Stimulated activated CD8-positive, alpha-beta memory T cell treated with anti-CD3 and anti-CD28 coated beads, Interleukin-15, amount 100 ng/mL, for 48 hours (primary cell): ENCODE measurements around the gene RARS1.
A peak's percentile ranks its signal among the peaks of the same experiment; 100 is the strongest.

Experiments
- DNase-seq, 2 donors: peaks; one replicate each; pipeline ENCODE4 v3.0.0-alpha.2; 2020; ENCODE audit warnings: low read depth in 2 of 2

RARS1 gene

DNA sequence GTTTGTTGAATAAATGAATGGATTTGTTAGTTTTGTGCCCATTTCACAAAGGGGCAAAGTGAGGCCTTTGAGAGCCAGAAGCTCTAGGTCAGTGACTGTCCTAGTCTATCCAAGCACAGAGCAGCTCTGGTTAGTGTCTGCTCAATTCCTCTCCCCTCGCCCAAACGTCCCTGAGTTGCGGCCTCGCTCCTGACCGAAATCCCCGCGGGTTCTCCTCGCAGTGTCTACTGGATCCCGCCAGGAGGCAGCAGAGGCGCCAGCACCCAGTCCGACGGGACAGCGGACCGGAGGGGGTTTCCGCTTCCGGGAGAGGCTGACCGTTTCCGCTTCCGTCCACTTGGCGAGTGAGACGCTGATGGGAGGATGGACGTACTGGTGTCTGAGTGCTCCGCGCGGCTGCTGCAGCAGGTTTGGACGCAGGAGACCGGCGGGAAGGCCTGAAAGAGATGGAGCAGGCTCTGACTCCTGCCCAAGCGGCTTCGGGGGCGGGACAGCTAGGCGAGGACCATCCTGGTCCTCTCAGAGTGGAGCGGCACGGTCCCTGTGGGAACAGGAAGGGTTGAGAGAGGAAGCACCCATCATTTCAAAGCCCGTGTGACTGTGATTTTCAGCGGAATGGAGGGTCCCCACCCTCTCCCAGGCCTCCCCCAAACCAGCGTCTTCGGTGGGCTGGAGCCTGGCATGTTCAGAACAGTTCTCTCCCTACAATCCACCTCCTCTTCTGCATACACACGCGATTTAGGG is at the start of gene RARS1:
Gene RARS1 (plus strand): TSS at position 336 of the 744 bp plus-strand sequence. CDS start 28 bp downstream, at position 364.
- DNase-seq = peak; percentile 85 to 87

DNA sequence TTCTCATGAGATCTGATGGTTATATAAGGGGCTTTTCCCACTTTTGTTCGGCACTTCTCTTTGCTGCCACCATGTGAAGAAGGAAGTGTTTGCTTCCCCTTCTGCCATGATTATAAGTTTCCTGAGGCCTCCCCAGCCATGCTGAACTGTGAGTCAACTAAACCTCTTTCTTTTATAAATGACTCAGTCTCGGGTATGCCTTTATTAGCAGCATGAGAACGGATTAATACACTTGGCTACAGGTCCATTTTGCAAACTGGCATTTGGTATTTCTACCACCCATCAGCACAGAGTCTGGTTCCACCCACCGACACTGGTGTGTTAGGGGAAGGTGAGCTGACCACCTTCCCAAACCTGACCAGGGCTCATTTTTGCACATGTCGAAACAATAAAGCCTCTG is 47.9 kb upstream of the RARS1 start:
- DNase-seq = no peak

DNA sequence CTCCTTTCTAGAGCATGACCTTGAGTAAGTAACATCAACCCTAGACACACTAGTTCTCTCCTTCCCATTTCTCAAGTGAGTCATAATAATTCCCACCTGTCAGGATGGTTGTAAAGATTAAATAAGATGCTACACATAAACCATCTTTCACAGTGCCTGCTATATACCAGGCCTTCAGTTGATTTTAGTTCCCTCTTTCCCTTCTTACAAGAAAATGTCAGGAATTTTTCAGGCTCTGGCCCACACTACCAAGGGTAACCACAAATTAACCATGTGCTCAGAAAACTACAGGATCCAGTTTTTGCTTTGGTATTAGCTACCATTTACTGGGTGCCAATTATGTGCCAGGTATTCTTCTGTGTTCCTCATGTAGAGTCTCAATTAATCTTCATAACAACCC is 42.7 kb upstream of the RARS1 start:
- no peak for DNase-seq

DNA sequence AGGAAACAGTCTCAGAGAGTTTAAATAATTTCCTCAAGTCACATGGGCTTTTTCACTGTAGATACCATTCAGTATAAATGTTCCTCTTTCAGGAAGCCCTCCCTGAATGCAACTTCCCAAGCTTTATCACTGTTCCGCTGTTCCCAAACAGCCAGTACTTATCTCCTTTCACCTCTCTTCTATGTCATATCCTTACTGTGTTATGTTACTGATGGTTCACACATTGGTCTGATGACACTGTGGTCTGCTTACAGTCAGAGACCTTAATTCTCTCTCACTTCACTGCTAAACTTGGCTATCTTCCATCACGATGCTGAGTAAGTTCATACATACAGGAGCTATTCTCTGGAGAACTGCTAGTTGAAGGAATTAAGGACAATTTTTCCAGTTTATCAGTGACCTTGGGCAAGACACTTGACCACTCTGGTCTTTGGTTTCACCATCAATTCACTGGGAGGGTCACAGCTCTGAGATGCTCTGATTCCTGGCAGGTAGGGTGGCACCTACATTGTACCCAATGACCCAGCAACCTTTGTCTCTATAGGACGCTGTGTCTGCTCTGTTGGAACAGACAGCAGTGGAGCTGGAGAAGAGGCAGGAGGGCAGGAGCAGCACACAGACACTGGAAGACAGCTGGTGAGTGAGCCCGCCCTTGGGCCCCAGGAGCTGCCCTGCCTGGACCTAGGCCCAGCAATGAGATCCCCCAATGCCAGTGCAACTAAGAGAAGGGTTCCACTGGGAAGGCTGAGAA is 42.1 kb upstream of the RARS1 start:
- no peak for DNase-seq

DNA sequence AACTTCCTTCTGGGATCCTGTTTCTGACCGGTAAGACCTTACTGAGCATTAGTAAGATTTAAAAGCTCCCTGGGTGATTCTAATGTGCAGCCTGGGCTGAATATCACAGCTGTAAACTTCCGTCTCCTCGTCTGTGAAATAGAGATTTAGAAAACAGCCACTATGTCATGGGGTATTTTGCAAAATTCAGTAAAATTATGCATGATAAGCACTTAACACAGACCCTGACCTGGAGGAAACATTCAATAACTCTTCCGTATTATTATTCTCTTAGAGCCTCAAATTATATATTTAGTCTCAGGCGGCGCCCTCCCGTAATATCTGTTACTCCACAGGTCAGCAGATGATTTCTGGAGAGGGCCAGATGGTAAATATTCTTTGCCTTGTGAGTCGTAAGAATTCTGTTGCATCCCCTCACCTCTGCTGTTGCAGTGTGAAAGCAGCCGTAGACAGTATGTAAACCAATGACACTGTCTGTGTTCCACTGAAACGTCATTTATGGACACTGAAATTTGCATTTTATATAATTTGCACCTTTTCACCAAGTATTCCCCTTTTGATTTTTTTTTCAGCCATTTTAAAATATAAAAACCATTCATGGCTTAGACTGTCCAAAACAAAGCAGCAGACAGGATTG is 39.2 kb upstream of the RARS1 start:
- no peak for DNase-seq

DNA sequence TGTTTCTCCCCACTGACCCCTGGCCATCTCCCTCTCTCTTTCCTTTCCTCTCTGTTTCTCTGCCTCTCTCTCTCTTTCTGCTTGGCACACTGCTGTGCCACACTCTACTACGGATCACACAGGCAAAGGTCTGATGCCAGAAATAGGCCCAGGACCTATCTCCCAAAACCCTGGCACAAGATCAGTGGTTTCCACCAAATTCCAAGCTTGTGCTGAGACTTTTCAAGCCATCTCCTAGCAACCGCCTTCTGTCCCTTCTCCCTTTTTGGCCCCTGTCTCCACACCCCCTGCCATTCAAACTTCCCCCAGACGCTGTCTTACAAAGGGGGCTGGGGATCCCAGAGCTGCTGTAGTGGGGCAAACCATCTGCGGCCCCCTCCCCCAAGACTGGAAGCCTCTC is 38.5 kb upstream of the RARS1 start:
- no peak for DNase-seq

DNA sequence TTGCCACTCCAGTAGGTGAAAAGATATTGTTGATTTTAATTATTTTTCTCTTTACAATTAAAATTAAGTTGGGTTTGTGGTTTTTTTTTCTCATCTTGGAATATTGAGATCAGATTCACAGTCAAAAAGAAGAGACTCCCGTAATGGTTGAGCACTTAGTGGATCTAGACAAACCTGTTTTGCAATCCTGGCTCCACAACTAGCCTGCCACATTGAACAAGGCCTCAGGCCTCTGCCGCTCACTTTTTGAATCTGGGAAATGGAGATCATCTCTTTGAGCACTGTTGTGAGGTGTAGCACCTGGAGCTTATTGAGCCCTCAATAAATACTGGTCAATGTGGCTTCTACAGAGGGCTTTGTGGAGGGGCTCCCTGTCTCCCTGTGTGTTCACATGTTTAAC is 37.1 kb upstream of the RARS1 start:
- no peak for DNase-seq

DNA sequence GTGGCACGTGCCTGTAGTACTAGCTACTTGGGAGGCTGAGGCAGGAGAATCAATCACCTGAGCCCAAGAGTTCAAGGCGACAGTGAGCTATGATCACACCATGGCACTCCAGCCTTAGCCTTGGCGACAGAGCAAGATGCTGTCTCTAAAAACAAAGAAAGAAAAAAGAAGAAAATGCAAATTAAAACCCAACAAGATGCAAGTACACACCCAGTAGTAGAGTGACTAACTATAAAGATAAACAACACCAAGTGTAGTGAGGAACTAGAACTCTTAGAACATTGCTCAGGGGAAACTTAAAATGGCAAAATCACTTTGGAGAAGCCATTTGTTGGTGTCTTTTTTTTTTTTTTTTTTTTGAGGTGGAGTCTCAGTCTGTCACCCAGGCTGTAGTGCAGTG is 34.7 kb upstream of the RARS1 start:
- DNase-seq = no peak

DNA sequence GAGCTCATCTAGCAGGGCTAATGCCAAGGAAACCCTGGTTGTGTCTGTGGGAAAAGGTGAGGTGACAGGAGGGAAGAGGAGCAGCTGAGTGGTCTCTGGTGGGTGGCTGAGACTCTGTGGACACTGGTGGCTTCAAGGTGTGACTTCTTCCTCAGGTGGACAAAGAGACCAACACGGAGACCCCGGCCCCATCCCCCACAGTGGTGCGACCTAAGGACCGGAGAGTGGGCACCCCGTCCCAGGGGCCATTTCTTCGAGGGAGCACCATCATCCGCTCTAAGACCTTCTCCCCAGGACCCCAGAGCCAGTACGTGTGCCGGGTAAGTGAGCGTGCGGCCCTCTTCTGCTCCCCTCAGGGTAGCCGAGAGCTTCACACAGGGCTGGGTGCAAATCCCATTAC is 31.1 kb upstream of the RARS1 start:
- no peak for DNase-seq

DNA sequence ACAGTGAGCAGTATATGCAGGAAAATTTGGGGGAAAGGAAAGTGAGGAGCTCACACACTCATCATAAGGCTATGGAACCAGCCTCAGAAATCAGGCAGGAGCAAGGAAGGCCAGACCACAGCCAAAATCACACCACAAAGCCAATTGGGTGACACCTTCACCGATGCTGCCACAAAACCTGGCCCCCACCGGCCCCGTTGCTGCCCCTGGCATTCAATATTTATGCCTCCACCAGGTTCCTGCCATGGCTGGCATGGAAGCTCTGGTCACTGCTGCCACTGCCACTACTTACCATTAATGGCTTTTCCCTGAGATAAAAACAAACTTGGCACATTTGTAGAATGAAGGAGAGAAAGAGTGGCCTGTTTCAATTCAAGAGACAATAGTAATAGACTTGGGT is 28.7 kb upstream of the RARS1 start:
- DNase-seq = no peak

DNA sequence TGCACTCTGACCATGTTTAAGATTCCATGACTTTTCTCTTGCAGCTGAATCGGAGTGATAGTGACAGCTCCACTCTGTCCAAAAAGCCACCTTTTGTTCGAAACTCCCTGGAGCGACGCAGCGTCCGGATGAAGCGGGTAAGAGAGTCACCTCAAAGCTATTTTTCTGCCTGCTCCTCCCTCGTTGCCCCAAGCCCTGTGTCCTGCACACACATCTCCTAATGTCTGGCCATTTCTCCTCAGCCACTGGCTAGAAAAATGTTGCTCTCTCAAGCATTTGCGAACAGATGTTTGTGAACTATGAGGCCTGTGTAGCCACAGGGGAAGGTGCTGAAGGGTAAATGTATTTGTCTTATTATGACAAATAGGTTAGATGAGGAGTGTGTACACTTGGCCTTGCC is 25.7 kb upstream of the RARS1 start:
- no peak for DNase-seq

DNA sequence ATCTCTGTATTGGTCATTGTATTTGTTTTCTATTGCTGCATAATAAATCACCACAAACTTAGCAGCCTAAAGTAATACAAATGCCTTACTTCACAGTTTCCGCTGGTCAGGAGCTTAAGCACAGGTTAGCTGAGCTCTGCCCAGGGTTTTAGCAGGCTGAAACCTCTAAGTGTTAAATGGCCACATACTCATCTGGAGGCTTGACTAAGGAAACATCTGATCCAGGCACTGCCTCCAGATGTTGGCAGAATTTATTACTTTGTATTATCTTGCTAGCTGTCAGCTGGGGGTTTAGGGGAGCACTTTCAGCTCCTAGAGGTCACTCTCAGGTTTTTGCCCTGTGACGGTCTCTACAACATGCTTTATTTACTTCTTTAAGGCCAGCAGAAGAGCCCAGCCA is 23.2 kb upstream of the RARS1 start:
- DNase-seq = no peak

DNA sequence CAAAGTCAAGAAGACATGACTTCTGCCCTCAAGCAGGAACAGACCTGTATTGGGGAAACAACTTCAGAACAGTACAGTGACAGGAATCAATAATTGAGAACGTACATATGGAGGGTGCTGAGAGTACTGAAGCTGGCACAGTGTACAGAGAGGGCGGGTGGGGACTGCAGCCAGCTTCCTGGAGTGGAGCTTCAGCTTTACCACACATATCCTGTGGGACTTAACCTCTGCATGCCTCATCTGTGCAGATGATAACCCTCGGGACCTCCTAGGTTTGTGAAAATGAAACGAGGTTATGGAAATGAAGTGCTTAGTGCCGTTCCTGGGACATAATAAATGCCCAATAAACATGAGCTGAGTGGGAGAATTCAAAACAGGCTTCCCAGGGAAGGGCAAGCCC is 22.1 kb upstream of the RARS1 start:
- no peak for DNase-seq

DNA sequence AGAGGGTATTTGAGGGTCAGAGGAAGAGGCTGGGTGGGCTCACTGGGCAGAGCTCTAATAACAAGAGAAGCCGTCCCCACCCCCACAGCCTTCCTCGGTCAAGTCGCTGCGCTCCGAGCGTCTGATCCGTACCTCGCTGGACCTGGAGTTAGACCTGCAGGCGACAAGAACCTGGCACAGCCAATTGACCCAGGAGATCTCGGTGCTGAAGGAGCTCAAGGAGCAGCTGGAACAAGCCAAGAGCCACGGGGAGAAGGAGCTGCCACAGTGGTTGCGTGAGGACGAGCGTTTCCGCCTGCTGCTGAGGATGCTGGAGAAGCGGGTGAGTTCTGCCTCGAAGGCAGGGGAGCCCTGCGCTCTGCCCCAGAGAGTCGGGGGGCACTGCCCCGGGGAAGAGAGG is 21.6 kb upstream of the RARS1 start:
- DNase-seq = no peak

DNA sequence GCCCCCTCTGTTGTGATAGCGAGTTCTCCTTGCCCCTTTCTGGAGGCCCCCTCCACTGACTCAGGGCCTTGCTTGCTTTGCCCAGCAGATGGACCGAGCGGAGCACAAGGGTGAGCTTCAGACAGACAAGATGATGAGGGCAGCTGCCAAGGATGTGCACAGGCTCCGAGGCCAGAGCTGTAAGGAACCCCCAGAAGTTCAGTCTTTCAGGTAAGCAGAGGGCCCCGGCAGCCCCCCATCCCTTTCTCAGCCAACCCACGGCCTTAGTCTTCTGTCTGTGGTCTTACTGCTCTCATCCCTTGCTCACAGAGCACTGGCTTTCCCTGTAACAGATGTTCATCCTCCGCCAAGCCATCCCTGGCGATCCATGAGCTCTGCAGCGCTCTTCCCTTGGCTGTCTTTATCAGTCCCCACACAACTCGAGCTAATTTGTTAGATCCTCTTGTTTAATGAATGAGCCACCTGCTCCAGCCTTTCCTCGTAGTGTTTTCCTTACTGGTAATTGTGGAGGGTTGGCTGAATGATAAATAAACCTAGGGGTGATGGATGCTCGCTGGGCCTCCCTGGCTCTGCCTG is 18.4 kb upstream of the RARS1 start:
- no peak for DNase-seq

DNA sequence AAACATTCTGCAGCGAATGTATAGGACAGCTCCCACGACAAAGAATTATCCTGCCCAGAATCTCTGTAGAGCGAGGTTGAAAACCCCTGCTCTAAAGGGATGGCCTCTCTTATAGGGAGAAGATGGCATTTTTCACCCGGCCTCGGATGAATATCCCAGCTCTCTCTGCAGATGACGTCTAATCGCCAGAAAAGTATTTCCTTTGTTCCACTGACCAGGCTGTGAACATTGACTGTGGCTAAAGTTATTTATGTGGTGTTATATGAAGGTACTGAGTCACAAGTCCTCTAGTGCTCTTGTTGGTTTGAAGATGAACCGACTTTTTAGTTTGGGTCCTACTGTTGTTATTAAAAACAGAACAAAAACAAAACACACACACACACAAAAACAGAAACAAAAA is 17.4 kb upstream of the RARS1 start:
- no peak for DNase-seq

DNA sequence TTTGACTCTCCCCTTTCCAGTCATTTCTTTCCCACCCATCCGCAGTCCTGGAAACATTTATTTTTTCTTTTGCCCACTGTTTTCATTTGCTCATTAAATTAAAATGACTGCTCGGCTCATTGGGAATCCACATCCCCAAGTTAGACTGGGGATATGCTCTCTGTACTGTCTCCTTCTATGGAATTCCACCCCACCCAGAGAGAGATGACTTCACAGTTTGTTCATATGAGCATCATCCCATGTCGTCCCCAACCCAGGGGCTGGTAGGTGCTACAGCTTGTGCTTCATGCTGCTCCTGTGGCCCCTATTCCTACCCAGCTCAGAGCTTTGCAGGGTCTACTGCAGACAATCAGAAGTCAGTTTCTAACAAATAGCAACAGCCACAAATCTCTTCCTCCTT is 16.5 kb upstream of the RARS1 start:
- no peak for DNase-seq

DNA sequence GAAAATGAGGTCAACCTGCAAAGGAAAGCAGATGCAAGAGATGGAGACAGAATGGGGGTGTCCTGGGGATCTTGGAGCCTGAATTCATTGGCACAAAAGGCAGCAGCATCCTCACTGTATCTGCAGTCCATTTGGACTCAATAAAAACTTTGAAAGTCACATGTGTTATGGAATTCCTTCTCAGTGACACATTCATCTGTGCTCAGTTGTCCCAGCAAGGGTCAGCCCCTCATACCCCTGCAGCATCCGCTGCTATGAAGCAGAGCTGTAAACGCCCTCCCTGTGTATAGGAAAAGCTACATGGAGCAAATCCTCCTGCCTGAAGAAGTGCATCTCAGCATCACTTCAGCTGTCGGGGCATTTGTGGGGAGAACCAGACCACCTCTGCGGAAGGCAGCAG is 14.5 kb upstream of the RARS1 start:
- DNase-seq = no peak

DNA sequence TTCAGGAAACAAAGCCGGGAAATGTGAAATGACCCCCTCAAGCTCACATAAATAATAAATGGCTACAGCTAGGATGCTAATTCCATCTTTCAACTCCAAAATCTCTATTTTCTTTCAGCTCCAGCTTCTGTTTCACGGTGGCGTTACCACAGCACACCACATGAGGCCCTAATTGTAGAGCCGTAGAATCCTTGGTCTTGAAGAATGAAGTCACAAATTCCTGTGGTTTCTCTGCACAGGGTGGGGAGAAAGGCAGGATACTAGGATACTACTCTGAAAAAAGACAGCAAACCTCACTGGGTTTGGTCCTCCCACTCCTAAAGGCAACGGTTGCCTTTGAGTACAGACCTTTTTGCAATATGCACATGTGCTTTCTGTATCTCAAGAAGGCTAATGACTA is 13.9 kb upstream of the RARS1 start:
- no peak for DNase-seq

DNA sequence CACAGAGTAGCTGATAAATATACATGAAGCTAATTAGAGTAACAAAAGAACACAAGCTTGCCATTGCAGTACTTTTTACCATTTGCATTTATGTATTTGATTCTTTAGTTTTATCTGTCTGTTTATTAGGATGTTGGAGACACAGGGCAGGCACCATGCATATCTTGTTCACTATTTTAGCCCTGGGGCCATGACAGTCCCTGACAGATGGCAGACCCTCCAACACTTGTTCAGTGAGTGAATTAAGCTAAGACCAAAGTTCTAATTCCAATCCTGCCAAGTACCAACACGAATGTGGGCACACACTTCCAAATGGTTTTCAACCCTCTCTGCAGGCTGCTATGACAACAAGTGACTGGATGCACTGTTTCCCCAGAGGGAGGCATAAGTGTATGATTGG is 12.0 kb upstream of the RARS1 start:
- DNase-seq = no peak

DNA sequence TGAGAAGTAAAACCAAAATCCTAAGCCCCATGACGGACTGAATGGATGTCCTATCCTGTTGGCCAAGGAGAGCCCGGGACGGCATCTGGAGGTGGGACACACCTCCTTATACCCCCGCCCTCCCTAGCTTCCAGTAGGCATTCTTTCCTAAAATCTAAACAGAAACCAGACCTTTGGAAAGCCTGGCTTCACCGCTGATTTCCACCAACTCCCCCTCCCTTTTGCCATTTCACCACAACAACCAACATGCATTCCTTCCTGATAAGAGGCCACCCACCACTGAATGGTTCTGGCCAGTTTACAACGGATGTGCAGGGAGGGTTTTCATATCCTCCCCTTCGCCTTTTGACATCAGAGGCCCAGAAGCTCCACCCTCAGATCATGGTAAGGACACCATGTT is 9.2 kb upstream of the RARS1 start:
- no peak for DNase-seq

DNA sequence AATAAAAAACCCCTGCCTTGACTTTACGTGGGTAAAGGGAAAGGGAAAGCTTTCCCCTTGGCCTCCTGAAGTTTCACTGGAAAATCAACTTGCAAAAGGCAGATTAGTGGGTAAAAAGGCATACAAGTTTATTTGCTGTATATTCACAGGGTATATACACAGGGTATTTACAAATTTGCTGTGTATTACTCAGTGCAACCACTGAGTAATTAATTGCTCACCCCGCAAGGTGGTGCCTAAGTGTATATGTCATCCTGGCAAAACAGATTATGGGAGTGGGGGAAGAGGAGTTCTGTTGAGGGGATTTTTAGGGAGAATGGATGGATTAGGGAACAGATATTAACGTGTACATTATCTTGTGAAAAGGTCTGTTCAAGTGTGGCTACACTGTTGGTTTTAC is 7.1 kb upstream of the RARS1 start:
- no peak for DNase-seq

DNA sequence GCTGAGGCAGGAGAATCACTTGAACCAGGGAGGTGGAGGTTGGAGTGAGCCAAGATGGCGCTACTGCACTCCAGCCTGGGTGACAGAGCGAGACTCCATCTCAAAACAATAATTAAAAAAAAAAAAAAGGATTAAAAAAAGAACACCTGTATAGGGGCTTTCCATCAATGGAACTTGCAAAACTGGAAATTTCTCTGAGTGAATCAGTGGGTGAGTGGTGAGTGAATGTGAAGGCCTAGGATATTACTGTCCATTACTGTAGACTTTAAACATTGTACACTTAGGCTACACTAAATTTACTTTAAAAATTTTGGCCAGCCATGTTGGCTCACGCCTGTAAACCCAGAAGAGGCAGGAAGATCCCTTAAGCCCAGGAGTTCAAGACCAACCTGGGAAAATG is 5.7 kb upstream of the RARS1 start:
- no peak for DNase-seq
